ENCODE measurements around the gene LRFN3.
"Not testable (repeated sequence)": the region's sequence is repeated elsewhere in the genome, so short reads cannot be mapped to it uniquely, and the experiment has no call there.

LRFN3 gene

GRCh38 chr19:35904311-35905068 lies 31.7 kb upstream of the LRFN3 start:
- in situ Hi-C loops (cut with MboI; ENCODE audit: low sequenced_read_pairs) = no loop called here

GRCh38 chr19:35905178-35905727 lies 30.9 kb upstream of the LRFN3 start:
- in situ Hi-C loops (cut with MboI; ENCODE audit: low sequenced_read_pairs) = no loop called here

GRCh38 chr19:35907377-35907745 lies 28.8 kb upstream of the LRFN3 start:
- in situ Hi-C loops (cut with MboI; ENCODE audit: low sequenced_read_pairs) = no loop called here

GRCh38 chr19:35908010-35908441 lies 28.1 kb upstream of the LRFN3 start, which contains the start of gene TYROBP:
Gene TYROBP (minus strand): TSS chr19:35908295. CDS start chr19:35908228, 67 bp downstream.
- in situ Hi-C loops (cut with MboI; ENCODE audit: low sequenced_read_pairs) = no loop called here

GRCh38 chr19:35908973-35909683 lies 27.0 kb upstream of the LRFN3 start:
- in situ Hi-C loops (cut with MboI; ENCODE audit: low sequenced_read_pairs) = no loop called here

GRCh38 chr19:35909684-35910035 lies 26.5 kb upstream of the LRFN3 start:
- in situ Hi-C loops (cut with MboI; ENCODE audit: low sequenced_read_pairs) = no loop called here

GRCh38 chr19:35910355-35910754 lies 25.8 kb upstream of the LRFN3 start:
- in situ Hi-C loops (cut with MboI; ENCODE audit: low sequenced_read_pairs) = not testable (repeated sequence)

- in situ Hi-C loops (cut with MboI; ENCODE audit: low sequenced_read_pairs) = no loop called here
Measured at GRCh38 chr19:35911173-35911572, 25.0 kb upstream of the LRFN3 start.

GRCh38 chr19:35911790-35912189 lies 24.4 kb upstream of the LRFN3 start:
- in situ Hi-C loops (cut with MboI; ENCODE audit: low sequenced_read_pairs) = no loop called here

- in situ Hi-C loops (cut with MboI; ENCODE audit: low sequenced_read_pairs) = no loop called here
Measured at GRCh38 chr19:35913589-35913988, 22.6 kb upstream of the LRFN3 start.

- in situ Hi-C loops (cut with MboI; ENCODE audit: low sequenced_read_pairs) = no loop called here
Measured at GRCh38 chr19:35915443-35915842, 20.7 kb upstream of the LRFN3 start.

GRCh38 chr19:35919306-35919705 lies 16.9 kb upstream of the LRFN3 start:
- in situ Hi-C loops (cut with MboI; ENCODE audit: low sequenced_read_pairs) = no loop called here

- in situ Hi-C loops (cut with MboI; ENCODE audit: low sequenced_read_pairs) = no loop called here
Measured at GRCh38 chr19:35921012-35921411, 15.2 kb upstream of the LRFN3 start.

- in situ Hi-C loops (cut with MboI; ENCODE audit: low sequenced_read_pairs) = no loop called here
Measured at GRCh38 chr19:35925501-35925900, 10.7 kb upstream of the LRFN3 start.

- in situ Hi-C loops (cut with MboI; ENCODE audit: low sequenced_read_pairs) = no loop called here
Measured at GRCh38 chr19:35928507-35928906, 7.7 kb upstream of the LRFN3 start.

GRCh38 chr19:35929876-35930275 lies 6.3 kb upstream of the LRFN3 start:
- in situ Hi-C loops (cut with MboI; ENCODE audit: low sequenced_read_pairs) = loop anchor here (5.0 kb wide), 1 partner anchor 43 kb away; no protein-coding TSS in a partner anchor

- in situ Hi-C loops (cut with MboI; ENCODE audit: low sequenced_read_pairs) = loop anchor here (5.0 kb wide), 1 partner anchor 44 kb away; no protein-coding TSS in a partner anchor
Measured at GRCh38 chr19:35931161-35931873, 4.9 kb upstream of the LRFN3 start.

GRCh38 chr19:35931874-35932202 lies 4.3 kb upstream of the LRFN3 start:
- in situ Hi-C loops (cut with MboI; ENCODE audit: low sequenced_read_pairs) = loop anchor here (5.0 kb wide), 1 partner anchor 45 kb away; no protein-coding TSS in a partner anchor

GRCh38 chr19:35932291-35932936 lies 3.8 kb upstream of the LRFN3 start:
- in situ Hi-C loops (cut with MboI; ENCODE audit: low sequenced_read_pairs) = loop anchor here (5.0 kb wide), 1 partner anchor 45 kb away; no protein-coding TSS in a partner anchor

GRCh38 chr19:35936738-35937268 lies 629 bp downstream of the LRFN3 start:
- in situ Hi-C loops (cut with MboI; ENCODE audit: low sequenced_read_pairs) = no loop called here

Data from HL-60/S4 treated with retinoic acid at 250 ng/mL for 4 days and 3 days (cell line).